RWPE2 (cell line): Measurements from ENCODE around the gene P2RY14.
A peak's percentile ranks its signal among the peaks of the same experiment; 100 is the strongest.

ENCODE experiments used
- ATAC-seq: fragments of 200-7000 bp; cut with Tn5 transposase; 3 replicates; pipeline ENCODE4 v1.9.1; 2021; ENCODE audit warnings: low read depth
- DNase-seq: peaks from one replicate; pipeline ENCODE4 v3.0.0-alpha.2; 2020; ENCODE audit warnings: low spot score
- H3K27ac ChIP-seq: fragments of 450-650 bp; 2 replicates; pipeline ENCODE4 v1.5.1; 2017; ENCODE audit warnings: mild to moderate bottlenecking; ENCODE audit not compliant: poor library complexity, severe bottlenecking
- H3K27me3 ChIP-seq: fragments of 250-450 bp; sonication (Bioruptor Pico); 2 replicates; pipeline ENCODE4 v1.5.1; 2021; ENCODE audit warnings: mild to moderate bottlenecking, moderate library complexity; ENCODE audit not compliant: insufficient read depth, poor library complexity, severe bottlenecking
- H3K36me3 ChIP-seq: fragments of 250-450 bp; sonication (Bioruptor Pico); 2 replicates; pipeline ENCODE4 v1.5.1; 2020; ENCODE audit warnings: low read depth, mild to moderate bottlenecking, moderate library complexity
- H3K4me1 ChIP-seq: fragments of 250-450 bp; sonication (Bioruptor Pico); 2 replicates; pipeline ENCODE4 v1.5.1; 2021; ENCODE audit warnings: mild to moderate bottlenecking, moderate library complexity; ENCODE audit not compliant: insufficient read depth, poor library complexity, severe bottlenecking
- H3K4me3 ChIP-seq: fragments of 250-450 bp; sonication (Bioruptor Pico); 2 replicates; pipeline ENCODE4 v1.5.1; 2021; ENCODE audit warnings: mild to moderate bottlenecking, moderate library complexity; ENCODE audit not compliant: severe bottlenecking
- H3K9me3 ChIP-seq: fragments of 250-450 bp; sonication (Bioruptor Pico); 2 replicates; pipeline ENCODE4 v1.5.1; 2021; ENCODE audit warnings: mild to moderate bottlenecking, moderate library complexity; ENCODE audit not compliant: severe bottlenecking
- CTCF ChIP-seq: fragments of 450-650 bp; IDR thresholded peaks from one replicate; pipeline ENCODE4 v1.5.1; 2017; ENCODE audit warnings: mild to moderate bottlenecking, moderate library complexity; ENCODE audit not compliant: poor library complexity, severe bottlenecking

The P2RY14 gene

GRCh38 chr3:151230646-151231045, 47.7 kb downstream of the P2RY14 start:
- Histone ChIP-seq H3K36me3 (no peaks in the 10 kb centered on the region), H3K9me3 (no peaks in the 10 kb centered on the region), H3K4me3 (no peak overlapping the region), H3K4me1 (peaks cover 25% of the 10 kb centered on the region), H3K27ac (no peak overlapping the region), H3K27me3 (no peaks in the 10 kb centered on the region)
- no peak for TF ChIP-seq CTCF
- no peak for ATAC-seq
- DNase-seq: no peak

- ATAC-seq: no peak
- peak overlapping the region; percentile 25 for H3K27ac ChIP-seq
- no peak for DNase-seq
Observed at GRCh38 chr3:151228666-151229040, 49.7 kb downstream of the P2RY14 start.

GRCh38 chr3:151227807-151228665, 50.3 kb downstream of the P2RY14 start:
- DNase-seq (no peak), ATAC-seq (peak; percentile 88)
- peak; percentile 95 for TF ChIP-seq CTCF
- H3K27ac ChIP-seq: peak overlapping the region; percentile 25
- H3K36me3 ChIP-seq: no peaks in the 10 kb centered on the region
- H3K27me3 ChIP-seq: no peaks in the 10 kb centered on the region
- H3K4me1 ChIP-seq: peaks cover 25% of the 10 kb centered on the region
- no peaks in the 10 kb centered on the region for H3K9me3 ChIP-seq
- no peak overlapping the region for H3K4me3 ChIP-seq

More at GRCh38 chr3:151228666-151229040, 49.7 kb downstream of the P2RY14 start:
- no peaks in the 10 kb centered on the region for H3K36me3 ChIP-seq
- no peak overlapping the region for H3K4me3 ChIP-seq
- no peaks in the 10 kb centered on the region for H3K27me3 ChIP-seq
- TF ChIP-seq CTCF: no peak
- peaks cover 25% of the 10 kb centered on the region for H3K4me1 ChIP-seq
- H3K9me3 ChIP-seq: no peaks in the 10 kb centered on the region

GRCh38 chr3:151227266-151227806, 51.0 kb downstream of the P2RY14 start:
- peaks cover 25% of the 10 kb centered on the region for H3K4me1 ChIP-seq
- no peak for ATAC-seq
- no peaks in the 10 kb centered on the region for H3K9me3 ChIP-seq
- no peaks in the 10 kb centered on the region for H3K27me3 ChIP-seq
- no peak overlapping the region for H3K27ac ChIP-seq
- no peaks in the 10 kb centered on the region for H3K36me3 ChIP-seq
- no peak for DNase-seq
- no peak for TF ChIP-seq CTCF
- no peak overlapping the region for H3K4me3 ChIP-seq

GRCh38 chr3:151226825-151227224, 51.5 kb downstream of the P2RY14 start:
- no peak overlapping the region for H3K4me3 ChIP-seq
- DNase-seq: no peak
- H3K27ac ChIP-seq: peak overlapping the region; percentile 14
- no peaks in the 10 kb centered on the region for H3K36me3 ChIP-seq
- H3K4me1 ChIP-seq: peaks cover 25% of the 10 kb centered on the region
- ATAC-seq: no peak
- no peaks in the 10 kb centered on the region for H3K9me3 ChIP-seq
- H3K27me3 ChIP-seq: no peaks in the 10 kb centered on the region
- TF ChIP-seq CTCF: no peak
